ENCODE measurements around the gene LCMT2. TPM values are rescaled to one million over a fixed set of nuclear protein-coding genes. Genes with fewer than 3 reads are reported as not detected.

Gene LCMT2
- total and polyA plus RNA-seq, 10 of the 15 experiments (the other 5 are each of a cell fraction or from before 2014, with no cell fraction given) = 2.1 to 17.2 (median 14.9) TPM

DNA sequence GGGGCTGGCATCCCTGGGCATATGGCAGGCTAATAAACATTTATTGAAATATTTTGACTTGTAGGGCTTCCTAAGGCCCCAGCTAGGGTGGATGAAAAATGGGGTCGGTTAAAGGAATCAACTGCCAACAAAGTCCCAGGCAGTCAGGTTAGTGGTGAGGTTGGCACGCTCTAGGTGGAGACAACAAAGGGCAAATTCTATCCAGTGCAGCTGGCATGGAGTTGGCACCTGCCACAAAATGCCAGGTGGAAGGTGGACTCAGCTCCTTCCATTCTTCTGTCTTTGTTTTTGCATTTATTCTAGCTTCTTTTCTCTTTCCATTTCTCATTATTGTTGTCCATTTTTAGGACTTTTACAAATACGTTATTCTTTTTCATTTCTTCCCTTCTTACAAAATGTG lies 31.0 kb downstream of the LCMT2 start:
- H3K4me3 ChIP-seq = no peak overlapping the region
- no peaks in the 10 kb centered on the region for H3K4me1 ChIP-seq (ENCODE audit: control insufficient read depth, insufficient read depth, low read length)
- POLR2A ChIA-PET = no interaction called here
- no peaks in the 10 kb centered on the region for H3K9me3 ChIP-seq (replicated peaks; ENCODE audit: control insufficient read depth, insufficient read depth, low read length)
- ATAC-seq = no peak
- no peaks in the 10 kb centered on the region; a peak in 2 of 4 replicates for H3K27me3 ChIP-seq (replicated peaks in 1 of 2; ENCODE audit: control insufficient read depth in 2 of 2, insufficient read depth in 2 of 2, low read length in 1 of 2)
- H3K79me2 ChIP-seq (ENCODE audit: control insufficient read depth, insufficient read depth, low read length) = no peaks in the 10 kb centered on the region
- WGBS (ENCODE audit: insufficient coverage, insufficient replicate concordance, low lambda C conversion rate, missing lambda C conversion rate) = 43% methylated on average over 3 of the region's 3 CpGs
- FAIRE-seq = no peak
- no peak for DNase-seq (ENCODE audit: low read depth, low spot score)
- TF ChIP-seq, protein P1, sequence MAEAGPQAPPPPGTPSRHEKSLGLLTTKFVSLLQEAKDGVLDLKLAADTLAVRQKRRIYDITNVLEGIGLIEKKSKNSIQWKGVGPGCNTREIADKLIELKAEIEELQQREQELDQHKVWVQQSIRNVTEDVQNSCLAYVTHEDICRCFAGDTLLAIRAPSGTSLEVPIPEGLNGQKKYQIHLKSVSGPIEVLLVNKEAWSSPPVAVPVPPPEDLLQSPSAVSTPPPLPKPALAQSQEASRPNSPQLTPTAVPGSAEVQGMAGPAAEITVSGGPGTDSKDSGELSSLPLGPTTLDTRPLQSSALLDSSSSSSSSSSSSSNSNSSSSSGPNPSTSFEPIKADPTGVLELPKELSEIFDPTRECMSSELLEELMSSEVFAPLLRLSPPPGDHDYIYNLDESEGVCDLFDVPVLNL (IDR thresholded peaks at IDR 0.05; ENCODE audit: low read depth, low read length) = no peak
- TF ChIP-seq RCOR1 (conservative IDR thresholded peaks at IDR 0.05; ENCODE audit: low read depth, low read length) = no peak
- no peak for TF ChIP-seq PAX5 (IDR thresholded peaks at IDR 0.05; ENCODE audit: borderline replicate concordance, low read depth, low read length)
- TF ChIP-seq, protein P2, sequence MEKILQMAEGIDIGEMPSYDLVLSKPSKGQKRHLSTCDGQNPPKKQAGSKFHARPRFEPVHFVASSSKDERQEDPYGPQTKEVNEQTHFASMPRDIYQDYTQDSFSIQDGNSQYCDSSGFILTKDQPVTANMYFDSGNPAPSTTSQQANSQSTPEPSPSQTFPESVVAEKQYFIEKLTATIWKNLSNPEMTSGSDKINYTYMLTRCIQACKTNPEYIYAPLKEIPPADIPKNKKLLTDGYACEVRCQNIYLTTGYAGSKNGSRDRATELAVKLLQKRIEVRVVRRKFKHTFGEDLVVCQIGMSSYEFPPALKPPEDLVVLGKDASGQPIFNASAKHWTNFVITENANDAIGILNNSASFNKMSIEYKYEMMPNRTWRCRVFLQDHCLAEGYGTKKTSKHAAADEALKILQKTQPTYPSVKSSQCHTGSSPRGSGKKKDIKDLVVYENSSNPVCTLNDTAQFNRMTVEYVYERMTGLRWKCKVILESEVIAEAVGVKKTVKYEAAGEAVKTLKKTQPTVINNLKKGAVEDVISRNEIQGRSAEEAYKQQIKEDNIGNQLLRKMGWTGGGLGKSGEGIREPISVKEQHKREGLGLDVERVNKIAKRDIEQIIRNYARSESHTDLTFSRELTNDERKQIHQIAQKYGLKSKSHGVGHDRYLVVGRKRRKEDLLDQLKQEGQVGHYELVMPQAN (conservative IDR thresholded peaks at IDR 0.05) = no peak
- TF ChIP-seq CBX3 (IDR thresholded peaks at IDR 0.05; ENCODE audit: borderline replicate concordance, low read depth) = no peak
- TF ChIP-seq SUPT20H (IDR thresholded peaks at IDR 0.05; ENCODE audit: borderline replicate concordance, control insufficient read depth, low read depth, low read length) = no peak
- TF ChIP-seq, protein P3, sequence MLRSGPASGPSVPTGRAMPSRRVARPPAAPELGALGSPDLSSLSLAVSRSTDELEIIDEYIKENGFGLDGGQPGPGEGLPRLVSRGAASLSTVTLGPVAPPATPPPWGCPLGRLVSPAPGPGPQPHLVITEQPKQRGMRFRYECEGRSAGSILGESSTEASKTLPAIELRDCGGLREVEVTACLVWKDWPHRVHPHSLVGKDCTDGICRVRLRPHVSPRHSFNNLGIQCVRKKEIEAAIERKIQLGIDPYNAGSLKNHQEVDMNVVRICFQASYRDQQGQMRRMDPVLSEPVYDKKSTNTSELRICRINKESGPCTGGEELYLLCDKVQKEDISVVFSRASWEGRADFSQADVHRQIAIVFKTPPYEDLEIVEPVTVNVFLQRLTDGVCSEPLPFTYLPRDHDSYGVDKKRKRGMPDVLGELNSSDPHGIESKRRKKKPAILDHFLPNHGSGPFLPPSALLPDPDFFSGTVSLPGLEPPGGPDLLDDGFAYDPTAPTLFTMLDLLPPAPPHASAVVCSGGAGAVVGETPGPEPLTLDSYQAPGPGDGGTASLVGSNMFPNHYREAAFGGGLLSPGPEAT (IDR thresholded peaks at IDR 0.05; ENCODE audit: low read depth) = no peak
- no peak for TF ChIP-seq ZBED1 (IDR thresholded peaks at IDR 0.05; ENCODE audit: borderline replicate concordance)
- no peak for TF ChIP-seq SREBF2 (IDR thresholded peaks at IDR 0.05; ENCODE audit: low read length)
- in situ Hi-C loops (cut with MboI) = no loop called here
- H3K27ac ChIP-seq (ENCODE audit: control insufficient read depth, insufficient read depth) = no peak overlapping the region
- H2AFZ ChIP-seq (ENCODE audit: control insufficient read depth, low read depth, low read length) = no peak overlapping the region
- RAD21 ChIA-PET (ENCODE audit: unreplicated experiment) = no interaction called here
- no peak overlapping the region for H3K9ac ChIP-seq (ENCODE audit: control insufficient read depth, insufficient read depth, low read length)
- no TSS peak for BruUV-seq (replicated peaks)
- no peak overlapping the region for H3K4me2 ChIP-seq (ENCODE audit: control insufficient read depth, insufficient read depth)
- CTCF ChIA-PET = interaction anchor here (2.6 kb wide), 1 partner anchor 14 kb away, joined by 10 read pairs; no protein-coding TSS in a partner anchor
- no peaks in the 10 kb centered on the region for H4K20me1 ChIP-seq (ENCODE audit: control insufficient read depth, insufficient read depth)
- no peaks in the 10 kb centered on the region for H3K36me3 ChIP-seq (ENCODE audit: control insufficient read depth in 2 of 2, insufficient read depth in 2 of 2, low read length in 1 of 2)
- SMC1A ChIA-PET (ENCODE audit: uncharacterized antibody, unreplicated experiment) = no interaction called here
- intact Hi-C loops (cut with micrococcal nuclease; ENCODE audit: unreplicated experiment) = no loop called here

All from GM12878 (cell line).